ENCODE results near the gene GAB3. TPM values are rescaled to one million over a fixed set of nuclear protein-coding genes. Genes with fewer than 3 reads are reported as not detected.

Gene GAB3
- total and polyA plus RNA-seq, 2 of the 4 experiments (the other 2 are of a cell fraction): 2.2 to 3.7 TPM

DNA sequence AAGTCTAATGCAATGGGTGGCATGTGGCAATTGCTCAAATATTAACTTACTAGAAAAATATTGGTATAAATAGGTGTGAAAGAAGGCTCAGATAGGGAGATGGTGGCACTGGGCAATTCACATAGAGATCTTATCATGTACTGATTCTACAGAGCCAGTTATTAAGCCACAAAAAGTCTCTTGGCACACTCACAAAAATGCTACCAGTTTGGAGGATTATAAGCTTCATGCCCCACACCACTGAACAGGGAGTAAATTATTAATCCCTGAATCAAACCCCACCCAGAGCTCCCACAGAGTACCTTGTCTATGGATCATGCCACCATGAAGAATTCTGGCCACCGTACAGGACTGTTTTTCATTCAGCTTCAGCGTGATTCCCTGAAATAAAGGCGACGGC is 40.6 kb upstream of the GAB3 start:
- Histone ChIP-seq H4K91ac (ENCODE audit: insufficient read depth, low read depth, low read length) (no peak overlapping the region), H3K4me1 (ENCODE audit: control insufficient read depth, insufficient read depth, low read length) (no peaks in the 10 kb centered on the region), H3K23ac (ENCODE audit: low read depth, low read length) (no peak overlapping the region), H2AK5ac (ENCODE audit: low read depth, low read length) (no peak overlapping the region), H2BK120ac (ENCODE audit: low read depth, low read length) (no peak overlapping the region), H4K5ac (ENCODE audit: low read depth, low read length) (no peak overlapping the region), H3K79me1 (ENCODE audit: low read depth in 1 of 2, low read length in 2 of 2) (peaks cover 5 to 7% of the 10 kb centered on the region in 2 experiments; a peak in 3 of 4 replicates), H4K8ac (ENCODE audit: low read depth in 2 of 2, low read length in 2 of 2) (no peak overlapping the region), H2AFZ (replicated peaks; ENCODE audit: low read length, poor library complexity) (no peak overlapping the region), H2BK15ac (ENCODE audit: low read depth, low read length) (no peak overlapping the region), H3K56ac (ENCODE audit: extremely low read depth, insufficient read depth, low read length) (no peak overlapping the region), H3K14ac (replicated peaks; ENCODE audit: low read depth, low read length) (no peak overlapping the region), H2BK20ac (ENCODE audit: low read depth, low read length) (no peak overlapping the region), H3K9ac (ENCODE audit: low read depth, low read length) (no peak overlapping the region), H4K20me1 (ENCODE audit: insufficient read depth, low read length) (no peaks in the 10 kb centered on the region), H3K27me3 (ENCODE audit: control insufficient read depth, insufficient read depth, low read length) (no peaks in the 10 kb centered on the region), H3K4me3 (ENCODE audit: insufficient read depth, low read depth, low read length) (no peak overlapping the region), H3K9me1 (ENCODE audit: insufficient read depth, low read length) (no peaks in the 10 kb centered on the region), H3K9me3 (ENCODE audit: control insufficient read depth, insufficient read depth, low read length) (no peaks in the 10 kb centered on the region), H3K18ac (ENCODE audit: low read depth, low read length) (no peak overlapping the region), H3K4ac (ENCODE audit: low read depth, low read length) (no peak overlapping the region), H2AK9ac (replicated peaks; ENCODE audit: low read depth, low read length, poor library complexity) (no peak overlapping the region), H3K36me3 (ENCODE audit: control insufficient read depth, insufficient read depth, low read length) (0 out of 2 replicates have a peak, but pooled peaks cover 1% of the 10 kb centered on the region), H2BK5ac (ENCODE audit: low read depth, low read length, poor library complexity, severe bottlenecking) (no peak overlapping the region), H3K4me2 (ENCODE audit: low read depth, low read length) (no peak overlapping the region), H3K27ac (ENCODE audit: insufficient read depth, low read length) (no peak overlapping the region)
- in situ Hi-C loops (cut with MboI; ENCODE audit: low sequenced_read_pairs): no loop called here
- DNase-seq (no peak), ATAC-seq (ENCODE audit: low read depth) (no peak)
- POLR2A ChIA-PET (ENCODE audit: unreplicated experiment): interaction anchor here (0.5 kb wide), 1 partner anchor 421 kb away, joined by 3 read pairs; no protein-coding TSS in a partner anchor
- dilution Hi-C loops (cut with HindIII; ENCODE audit: low sequenced_read_pairs, unreplicated experiment): no loop called here
- CTCF ChIA-PET: no interaction called here
- no TSS peak for BruUV-seq (replicated peaks)
- intact Hi-C loops (cut with micrococcal nuclease): no loop called here
- no CpG with 5 or more reads among the region's 4 CpGs for WGBS, 2 experiments (ENCODE audit: extremely low coverage in 2 of 2, insufficient read length in 1 of 2)
- no peak for TF ChIP-seq BHLHE40 (IDR thresholded peaks at IDR 0.05; ENCODE audit: low read depth, low read length)
- TF ChIP-seq, protein P1, sequence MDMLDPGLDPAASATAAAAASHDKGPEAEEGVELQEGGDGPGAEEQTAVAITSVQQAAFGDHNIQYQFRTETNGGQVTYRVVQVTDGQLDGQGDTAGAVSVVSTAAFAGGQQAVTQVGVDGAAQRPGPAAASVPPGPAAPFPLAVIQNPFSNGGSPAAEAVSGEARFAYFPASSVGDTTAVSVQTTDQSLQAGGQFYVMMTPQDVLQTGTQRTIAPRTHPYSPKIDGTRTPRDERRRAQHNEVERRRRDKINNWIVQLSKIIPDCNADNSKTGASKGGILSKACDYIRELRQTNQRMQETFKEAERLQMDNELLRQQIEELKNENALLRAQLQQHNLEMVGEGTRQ (IDR thresholded peaks at IDR 0.05; ENCODE audit: low read depth, low read length): no peak
- TF ChIP-seq, protein P2, sequence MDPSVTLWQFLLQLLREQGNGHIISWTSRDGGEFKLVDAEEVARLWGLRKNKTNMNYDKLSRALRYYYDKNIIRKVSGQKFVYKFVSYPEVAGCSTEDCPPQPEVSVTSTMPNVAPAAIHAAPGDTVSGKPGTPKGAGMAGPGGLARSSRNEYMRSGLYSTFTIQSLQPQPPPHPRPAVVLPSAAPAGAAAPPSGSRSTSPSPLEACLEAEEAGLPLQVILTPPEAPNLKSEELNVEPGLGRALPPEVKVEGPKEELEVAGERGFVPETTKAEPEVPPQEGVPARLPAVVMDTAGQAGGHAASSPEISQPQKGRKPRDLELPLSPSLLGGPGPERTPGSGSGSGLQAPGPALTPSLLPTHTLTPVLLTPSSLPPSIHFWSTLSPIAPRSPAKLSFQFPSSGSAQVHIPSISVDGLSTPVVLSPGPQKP (IDR thresholded peaks at IDR 0.05; ENCODE audit: borderline replicate concordance, low read depth, low read length): no peak
- TF ChIP-seq RAD21 (IDR thresholded peaks at IDR 0.05; ENCODE audit: low read length): no peak
- TF ChIP-seq MAFK (IDR thresholded peaks at IDR 0.05; ENCODE audit: low read depth, low read length): no peak
- TF ChIP-seq CHD1 (IDR thresholded peaks at IDR 0.05; ENCODE audit: low read depth, low read length): no peak
- TF ChIP-seq, protein P3, sequence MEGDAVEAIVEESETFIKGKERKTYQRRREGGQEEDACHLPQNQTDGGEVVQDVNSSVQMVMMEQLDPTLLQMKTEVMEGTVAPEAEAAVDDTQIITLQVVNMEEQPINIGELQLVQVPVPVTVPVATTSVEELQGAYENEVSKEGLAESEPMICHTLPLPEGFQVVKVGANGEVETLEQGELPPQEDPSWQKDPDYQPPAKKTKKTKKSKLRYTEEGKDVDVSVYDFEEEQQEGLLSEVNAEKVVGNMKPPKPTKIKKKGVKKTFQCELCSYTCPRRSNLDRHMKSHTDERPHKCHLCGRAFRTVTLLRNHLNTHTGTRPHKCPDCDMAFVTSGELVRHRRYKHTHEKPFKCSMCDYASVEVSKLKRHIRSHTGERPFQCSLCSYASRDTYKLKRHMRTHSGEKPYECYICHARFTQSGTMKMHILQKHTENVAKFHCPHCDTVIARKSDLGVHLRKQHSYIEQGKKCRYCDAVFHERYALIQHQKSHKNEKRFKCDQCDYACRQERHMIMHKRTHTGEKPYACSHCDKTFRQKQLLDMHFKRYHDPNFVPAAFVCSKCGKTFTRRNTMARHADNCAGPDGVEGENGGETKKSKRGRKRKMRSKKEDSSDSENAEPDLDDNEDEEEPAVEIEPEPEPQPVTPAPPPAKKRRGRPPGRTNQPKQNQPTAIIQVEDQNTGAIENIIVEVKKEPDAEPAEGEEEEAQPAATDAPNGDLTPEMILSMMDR (conservative IDR thresholded peaks at IDR 0.05; ENCODE audit: low read depth, low read length): no peak
- no peak for TF ChIP-seq CEBPB (IDR thresholded peaks at IDR 0.05; ENCODE audit: low read depth, low read length)
